Activated CD8-positive, alpha-beta T cell treated with anti-CD3 and anti-CD28 coated beads for 36 hours (primary cell): ENCODE results near the gene SMTNL2. TPM values are rescaled to one million over a fixed set of nuclear protein-coding genes. Genes with fewer than 3 reads are reported as not detected.

Experiments
- ATAC-seq: fragments of 200-7000 bp; cut with Tn5 transposase; one replicate; pipeline ENCODE4 v1.10.0; 2021; ENCODE audit warnings: mild to moderate bottlenecking, moderate library complexity
- CTCF ChIA-PET: fragments of 350-600 bp; sonication (Branson Sonifier 250); formaldehyde crosslinking; loops from one replicate; lab custom pipeline; 2021; ENCODE audit warnings: antibody characterized with exemption; lab: Charles Lee
- POLR2A ChIA-PET: fragments of 350-600 bp; sonication (Branson Sonifier 250); formaldehyde crosslinking; loops from one replicate; lab custom pipeline; 2021; ENCODE audit warnings: antibody characterized with exemption; lab: Charles Lee
- DNase-seq: peaks from one replicate; pipeline ENCODE4 v3.0.0-alpha.2; 2020
- H3K27ac Mint-ChIP-seq: one replicate; pipeline ENCODE4 v1.8.0; 2021; ENCODE audit warnings: mild to moderate bottlenecking, mixed read lengths
- H3K27me3 Mint-ChIP-seq: one replicate; pipeline ENCODE4 v1.8.0; 2021; ENCODE audit warnings: mixed read lengths
- H3K36me3 Mint-ChIP-seq: one replicate; pipeline ENCODE4 v1.8.0; 2021; ENCODE audit warnings: low read depth, mixed read lengths
- H3K4me1 Mint-ChIP-seq: one replicate; pipeline ENCODE4 v1.8.0; 2021; ENCODE audit warnings: low read depth, mixed read lengths
- H3K4me3 Mint-ChIP-seq: one replicate; pipeline ENCODE4 v1.8.0; 2021; ENCODE audit warnings: mild to moderate bottlenecking, moderate library complexity, mixed read lengths
- H3K9me3 Mint-ChIP-seq: one replicate; pipeline ENCODE4 v1.8.0; 2021; ENCODE audit warnings: mixed read lengths
- CTCF ChIP-seq: fragments of 200-600 bp; IDR thresholded peaks from one replicate; pipeline ENCODE4 v1.8.0; 2022; ENCODE audit warnings: antibody characterized with exemption, mild to moderate bottlenecking
- intact Hi-C: fragments of 100-400 bp; cut with micrococcal nuclease; formaldehyde crosslinking; loops from one replicate; pipeline ENCODE4 v1.10.0; 2022
- total RNA-seq, 2 experiments: library from RNA; stranded (reverse); gene quantifications; one replicate each; pipeline ENCODE4 v1.2.3, GENCODE V29; 2021

The SMTNL2 gene
- total RNA-seq, 2 experiments from 2014 or later: not detected

GRCh38 chr17:4539576-4540223 lies 44.6 kb upstream of the SMTNL2 start:
- no peak overlapping the region for H3K27ac Mint-ChIP-seq
- H3K27me3 Mint-ChIP-seq: no peaks in the 10 kb centered on the region
- TF ChIP-seq CTCF: no peak
- H3K9me3 Mint-ChIP-seq: no peaks in the 10 kb centered on the region
- no peak for DNase-seq
- H3K4me1 Mint-ChIP-seq: no peaks in the 10 kb centered on the region
- intact Hi-C loops: loop anchor here (10.0 kb wide), 1 partner anchor 115 kb away; no protein-coding TSS in a partner anchor
- no peak overlapping the region for H3K4me3 Mint-ChIP-seq
- ChIA-PET POLR2A (interaction anchor here (5.7 kb wide), 1 partner anchor 11 kb away, joined by 45 read pairs; no protein-coding TSS in a partner anchor), CTCF (no interaction called here)
- H3K36me3 Mint-ChIP-seq: peaks cover 11% of the 10 kb centered on the region
- ATAC-seq: no peak

DNA sequence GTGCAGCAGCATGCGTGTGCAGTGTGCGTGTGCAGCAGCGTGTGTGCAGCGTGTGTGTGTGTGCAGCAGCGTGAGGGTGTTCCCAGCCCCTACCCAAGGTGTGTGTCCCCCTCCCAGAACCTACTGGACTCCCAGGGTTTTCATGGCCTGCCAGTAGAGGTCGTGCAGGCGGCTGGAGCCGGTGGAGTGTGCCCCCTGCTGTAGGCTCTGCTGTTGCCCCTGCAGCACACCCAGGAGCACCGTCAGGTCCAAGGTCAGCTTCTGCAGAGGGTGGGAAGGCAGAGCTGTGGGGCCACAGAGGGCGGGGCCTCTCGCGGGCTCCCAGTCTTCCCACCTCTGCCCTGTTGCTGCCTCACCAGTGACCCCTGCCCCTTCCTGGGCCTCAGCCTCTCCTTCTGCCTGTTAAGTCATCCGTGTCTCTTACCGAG lies 44.1 kb upstream of the SMTNL2 start:
- Mint-ChIP-seq H3K36me3 (peaks cover 14% of the 10 kb centered on the region), H3K9me3 (no peaks in the 10 kb centered on the region), H3K27ac (no peak overlapping the region), H3K4me1 (no peaks in the 10 kb centered on the region), H3K4me3 (no peak overlapping the region), H3K27me3 (no peaks in the 10 kb centered on the region)
- TF ChIP-seq CTCF: no peak
- DNase-seq (no peak), ATAC-seq (no peak)
- POLR2A ChIA-PET: interaction anchor here (5.7 kb wide), 1 partner anchor 10 kb away, joined by 45 read pairs; no protein-coding TSS in a partner anchor
- CTCF ChIA-PET: no interaction called here
- intact Hi-C loops: no loop called here

DNA sequence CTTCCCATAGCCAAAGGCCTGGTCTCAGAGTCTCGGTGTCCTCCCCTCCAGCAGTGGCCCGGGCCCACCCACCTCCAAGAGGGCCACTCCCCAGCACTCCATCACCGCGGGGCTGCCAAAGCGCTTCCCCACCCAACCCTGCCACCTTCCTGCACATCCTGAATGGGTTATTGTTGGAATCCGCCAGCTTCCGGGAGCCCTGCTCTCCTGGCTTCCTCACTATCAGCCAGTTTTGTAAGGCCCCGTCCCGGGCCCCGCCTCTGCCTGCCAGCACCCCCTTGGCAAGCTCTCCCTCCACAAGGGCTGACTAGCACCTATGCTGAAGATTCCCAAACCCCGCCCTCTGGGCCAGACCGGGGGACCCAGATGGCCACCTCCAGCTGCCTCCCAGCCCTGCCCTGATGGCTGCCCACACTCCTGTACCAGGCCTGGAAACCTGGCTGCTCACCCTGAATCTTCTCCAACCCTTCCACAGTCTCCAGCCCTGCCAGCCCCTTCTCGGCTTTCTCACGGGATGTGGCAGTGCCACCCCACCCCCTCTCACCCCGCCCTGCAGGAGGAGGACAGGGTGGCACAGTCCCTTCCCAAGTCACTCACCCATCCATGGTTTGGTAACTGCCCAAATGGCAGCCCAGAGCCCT lies 43.5 kb upstream of the SMTNL2 start:
- TF ChIP-seq CTCF: no peak
- ATAC-seq (no peak), DNase-seq (no peak)
- H3K4me3 Mint-ChIP-seq: no peak overlapping the region
- CTCF ChIA-PET: no interaction called here
- no peaks in the 10 kb centered on the region for H3K4me1 Mint-ChIP-seq
- H3K36me3 Mint-ChIP-seq: peaks cover 14% of the 10 kb centered on the region
- intact Hi-C loops: no loop called here
- H3K27me3 Mint-ChIP-seq: no peaks in the 10 kb centered on the region
- H3K27ac Mint-ChIP-seq: no peak overlapping the region
- POLR2A ChIA-PET: interaction anchor here (2.6 to 5.7 kb wide), 2 partner anchors 10 to 13 kb away, joined by 8 to 45 read pairs; no protein-coding TSS in a partner anchor
- H3K9me3 Mint-ChIP-seq: no peaks in the 10 kb centered on the region

- no peak for TF ChIP-seq CTCF
- Mint-ChIP-seq H3K9me3 (no peaks in the 10 kb centered on the region), H3K27me3 (no peaks in the 10 kb centered on the region), H3K4me3 (no peak overlapping the region), H3K4me1 (no peaks in the 10 kb centered on the region), H3K36me3 (peaks cover 15% of the 10 kb centered on the region), H3K27ac (no peak overlapping the region)
- intact Hi-C loops: no loop called here
- ChIA-PET CTCF (no interaction called here), POLR2A (interaction anchor here (2.6 to 5.7 kb wide), 2 partner anchors 9 to 13 kb away, joined by 8 to 45 read pairs; no protein-coding TSS in a partner anchor)
- ATAC-seq (no peak), DNase-seq (no peak)
Observed at GRCh38 chr17:4541328-4542002, 42.9 kb upstream of the SMTNL2 start.
